Measurements from ENCODE around the gene EN2.

The EN2 gene

GRCh38 chr7:155418941-155419755 lies 38.8 kb upstream of the EN2 start:
- no peak overlapping the region for H3K4me3 ChIP-seq (ENCODE audit: low read depth in 1 of 2, low read length in 2 of 2)
- H3K9ac ChIP-seq (ENCODE audit: low read depth, low read length): no peak overlapping the region
- no peak overlapping the region for H3K4me2 ChIP-seq (ENCODE audit: insufficient read depth, low read length)
- no peaks in the 10 kb centered on the region for H3K79me2 ChIP-seq (ENCODE audit: insufficient read depth, low read length)
- DNase-seq (no peak), ATAC-seq (ENCODE audit: insufficient read depth, low read depth) (no peak)
- H4K20me1 ChIP-seq (ENCODE audit: insufficient read depth, low read length): no peaks in the 10 kb centered on the region
- H3K4me1 ChIP-seq (ENCODE audit: insufficient read depth, low read length): no peaks in the 10 kb centered on the region
- H2AFZ ChIP-seq (ENCODE audit: low read depth, low read length): no peak overlapping the region
- peaks cover 4% of the 10 kb centered on the region for H3K27me3 ChIP-seq (ENCODE audit: insufficient read depth, low read length, poor library complexity)
- TF ChIP-seq CTCF (IDR thresholded peaks at IDR 0.05; ENCODE audit: borderline replicate concordance, extremely low read depth, low read length, poor library complexity, severe bottlenecking): no peak
- no peak for TF ChIP-seq EZH2 (IDR thresholded peaks at IDR 0.05; ENCODE audit: borderline replicate concordance, low read depth, low read length, severe bottlenecking)
- H3K36me3 ChIP-seq (ENCODE audit: insufficient read depth, low read length): no peaks in the 10 kb centered on the region
- no peak overlapping the region for H3K27ac ChIP-seq (ENCODE audit: low read length)
- no peaks in the 10 kb centered on the region for H3K9me3 ChIP-seq (ENCODE audit: insufficient read depth, low read length, severe bottlenecking)

- TF ChIP-seq CTCF (IDR thresholded peaks at IDR 0.05; ENCODE audit: borderline replicate concordance, extremely low read depth, low read length, poor library complexity, severe bottlenecking) (no peak), EZH2 (IDR thresholded peaks at IDR 0.05; ENCODE audit: borderline replicate concordance, low read depth, low read length, severe bottlenecking) (no peak)
- Histone ChIP-seq H3K4me3 (ENCODE audit: low read depth in 1 of 2, low read length in 2 of 2) (no peak overlapping the region), H2AFZ (ENCODE audit: low read depth, low read length) (no peak overlapping the region), H3K9me3 (ENCODE audit: insufficient read depth, low read length, severe bottlenecking) (no peaks in the 10 kb centered on the region), H4K20me1 (ENCODE audit: insufficient read depth, low read length) (no peaks in the 10 kb centered on the region; the same call in 1 of the 2 replicates), H3K27me3 (ENCODE audit: insufficient read depth, low read length, poor library complexity) (peaks cover 4% of the 10 kb centered on the region), H3K79me2 (ENCODE audit: insufficient read depth, low read length) (no peaks in the 10 kb centered on the region), H3K4me2 (ENCODE audit: insufficient read depth, low read length) (no peak overlapping the region), H3K4me1 (ENCODE audit: insufficient read depth, low read length) (no peaks in the 10 kb centered on the region), H3K27ac (ENCODE audit: low read length) (no peak overlapping the region), H3K9ac (ENCODE audit: low read depth, low read length) (no peak overlapping the region), H3K36me3 (ENCODE audit: insufficient read depth, low read length) (no peaks in the 10 kb centered on the region)
- ATAC-seq (ENCODE audit: insufficient read depth, low read depth) (no peak), DNase-seq (no peak)
These were observed 37.8 kb upstream of the EN2 start for GRCh38 chr7:155420116-155420515.

GRCh38 chr7:155422151-155422550 lies 35.8 kb upstream of the EN2 start:
- peaks cover 9% of the 10 kb centered on the region for H3K27me3 ChIP-seq (ENCODE audit: insufficient read depth, low read length, poor library complexity)
- DNase-seq: no peak
- no peak overlapping the region for H2AFZ ChIP-seq (ENCODE audit: low read depth, low read length)
- no peaks in the 10 kb centered on the region for H3K4me1 ChIP-seq (ENCODE audit: insufficient read depth, low read length)
- no peak overlapping the region for H3K4me3 ChIP-seq (ENCODE audit: low read depth in 1 of 2, low read length in 2 of 2)
- no peak overlapping the region for H3K4me2 ChIP-seq (ENCODE audit: insufficient read depth, low read length)
- ATAC-seq (ENCODE audit: insufficient read depth, low read depth): no peak
- no peaks in the 10 kb centered on the region; the same call in 1 of the 2 replicates for H4K20me1 ChIP-seq (ENCODE audit: insufficient read depth, low read length)
- H3K9ac ChIP-seq (ENCODE audit: low read depth, low read length): no peak overlapping the region
- H3K36me3 ChIP-seq (ENCODE audit: insufficient read depth, low read length): no peaks in the 10 kb centered on the region
- TF ChIP-seq EZH2 (IDR thresholded peaks at IDR 0.05; ENCODE audit: borderline replicate concordance, low read depth, low read length, severe bottlenecking) (no peak), CTCF (IDR thresholded peaks at IDR 0.05; ENCODE audit: borderline replicate concordance, extremely low read depth, low read length, poor library complexity, severe bottlenecking) (no peak)
- no peak overlapping the region for H3K27ac ChIP-seq (ENCODE audit: low read length)
- no peaks in the 10 kb centered on the region for H3K79me2 ChIP-seq (ENCODE audit: insufficient read depth, low read length)
- no peaks in the 10 kb centered on the region for H3K9me3 ChIP-seq (ENCODE audit: insufficient read depth, low read length, severe bottlenecking)

All from DND-41 (cell line).